NCI-H2081 treated with DMSO at 0.1 percent for 48 hours (cell line): Measurements from ENCODE around the gene NTS.
A peak's percentile ranks its signal among the peaks of the same experiment; 100 is the strongest.

Experiments used
- DNase-seq: peaks from one replicate; lab custom pipeline; 2025; lab: John Stamatoyannopoulos, UW

Gene NTS

GRCh38 chr12:85874031-85874461, at the start of gene NTS:
NTS (plus strand) TSS chr12:85874295; CDS start chr12:85874404, 109 bp downstream.
- peak; percentile 25 for DNase-seq

- peak; percentile 95 for DNase-seq
These were observed 48.3 kb upstream of the NTS start for GRCh38 chr12:85825746-85826145.

DNA sequence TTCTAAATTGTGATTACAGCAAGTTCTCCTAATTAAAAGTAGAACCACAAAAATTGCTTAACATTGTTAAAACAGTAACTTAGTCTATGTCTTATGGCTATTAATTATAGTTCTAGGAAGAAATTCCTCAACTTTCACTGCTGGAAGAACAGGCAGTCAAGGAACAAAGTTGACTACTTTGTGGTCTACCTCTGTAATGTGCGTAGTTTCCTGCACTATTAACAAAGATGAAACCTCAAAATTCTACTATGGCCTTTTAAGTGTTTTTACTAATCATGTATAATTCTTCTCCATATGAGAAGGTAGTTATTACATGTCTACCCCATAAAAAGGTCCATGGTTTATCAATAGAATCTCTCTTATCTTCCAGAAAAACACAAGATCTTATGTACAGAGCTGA, 45.5 kb upstream of the NTS start:
- no peak for DNase-seq

DNA sequence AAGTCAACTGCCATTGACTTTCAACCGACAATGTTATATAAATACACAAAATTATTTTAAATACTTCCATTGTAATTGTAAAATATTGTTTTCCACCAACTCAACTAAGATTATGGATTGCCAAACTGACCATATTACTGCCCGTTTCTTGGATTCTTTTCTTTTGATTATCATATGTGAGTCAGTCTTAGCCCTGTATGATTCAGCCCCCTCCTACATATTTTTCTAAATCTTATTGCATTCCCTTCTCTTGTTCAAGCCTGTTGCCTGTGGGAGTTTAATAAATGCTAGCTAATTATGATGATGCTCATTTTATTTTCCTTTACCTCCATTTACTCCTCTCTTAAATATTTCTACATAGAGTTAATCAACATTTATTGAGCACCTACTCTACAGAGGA, 44.7 kb upstream of the NTS start:
- DNase-seq, result no peak

DNA sequence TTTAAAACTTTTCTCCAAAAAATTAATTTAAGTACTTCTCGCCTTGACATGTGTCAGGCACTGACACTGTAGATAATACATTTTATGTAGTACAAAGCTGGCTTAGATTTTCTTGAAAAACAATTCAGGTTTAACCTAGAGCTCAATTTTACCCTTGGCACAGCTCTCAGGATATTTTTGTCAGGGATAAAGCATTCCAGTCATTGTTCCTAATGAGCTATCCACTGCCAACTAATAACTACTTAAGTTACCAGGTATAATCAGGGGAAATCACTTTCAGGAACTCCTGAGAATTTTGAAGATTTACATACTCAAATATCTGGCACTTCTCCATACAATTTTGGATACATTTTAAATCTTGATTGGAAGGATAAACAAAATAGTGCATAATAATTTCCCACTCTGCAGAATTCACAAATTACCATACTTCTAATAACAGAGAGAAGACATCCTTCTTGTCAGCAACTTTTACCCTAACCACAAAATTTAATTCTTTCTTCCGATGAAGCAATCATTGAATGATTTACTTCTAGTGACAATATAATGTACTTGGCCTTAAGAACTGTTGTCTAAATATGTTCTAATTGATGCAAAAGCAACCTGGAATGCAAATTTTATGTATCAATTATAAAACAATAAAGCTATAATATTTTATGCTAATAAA, 42.6 kb upstream of the NTS start:
- no peak for DNase-seq

DNA sequence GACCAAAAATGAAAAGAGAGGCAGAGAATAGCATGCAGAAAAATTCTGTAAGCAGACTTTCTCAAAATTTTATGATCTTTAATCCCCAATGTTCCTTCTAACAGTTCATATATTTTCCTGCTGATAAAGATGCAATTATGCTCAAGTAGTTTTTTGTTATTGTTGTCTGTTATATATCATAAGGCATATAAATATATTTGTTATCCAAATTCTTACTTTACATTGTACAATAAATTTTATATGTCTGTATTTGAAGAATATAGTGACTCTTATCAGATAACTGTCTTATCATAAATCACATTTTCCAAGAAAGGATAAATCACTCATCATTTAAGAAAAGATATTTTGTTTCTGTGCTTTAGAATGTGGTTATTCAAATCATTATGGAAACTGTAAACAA, 40.5 kb upstream of the NTS start:
- no peak for DNase-seq

GRCh38 chr12:85834378-85834777, 39.7 kb upstream of the NTS start:
- DNase-seq, result no peak

GRCh38 chr12:85835426-85836196, 38.5 kb upstream of the NTS start:
- no peak for DNase-seq

- no peak for DNase-seq
These were observed 37.7 kb upstream of the NTS start, which contains the start of gene RASSF9 for GRCh38 chr12:85836197-85837090. RASSF9 (minus strand) TSS chr12:85836409; CDS start chr12:85836201, 208 bp downstream.

GRCh38 chr12:85843606-85844310, 30.3 kb upstream of the NTS start:
- DNase-seq, result no peak

DNA sequence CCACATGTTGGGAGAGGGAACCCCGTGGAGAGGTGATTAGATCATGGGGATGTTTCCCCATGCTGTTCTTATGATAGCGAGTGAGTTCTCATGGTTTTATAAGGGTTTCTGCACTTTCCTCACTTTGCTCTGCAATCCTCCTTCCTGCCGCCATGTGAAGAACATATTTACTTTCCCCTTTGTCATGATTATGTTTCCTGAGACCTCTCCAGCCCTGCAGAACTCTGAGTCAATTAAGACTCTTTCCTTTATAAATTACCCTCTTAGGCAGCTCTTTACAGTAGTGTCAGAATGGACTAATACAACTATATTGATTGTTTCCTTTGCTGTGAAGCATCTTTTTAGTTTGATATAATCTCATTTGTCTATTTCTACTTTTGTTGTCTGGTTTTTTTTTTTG, 24.8 kb upstream of the NTS start:
- DNase-seq, result no peak

GRCh38 chr12:85855305-85855704, 18.8 kb upstream of the NTS start:
- DNase-seq, result no peak

DNA sequence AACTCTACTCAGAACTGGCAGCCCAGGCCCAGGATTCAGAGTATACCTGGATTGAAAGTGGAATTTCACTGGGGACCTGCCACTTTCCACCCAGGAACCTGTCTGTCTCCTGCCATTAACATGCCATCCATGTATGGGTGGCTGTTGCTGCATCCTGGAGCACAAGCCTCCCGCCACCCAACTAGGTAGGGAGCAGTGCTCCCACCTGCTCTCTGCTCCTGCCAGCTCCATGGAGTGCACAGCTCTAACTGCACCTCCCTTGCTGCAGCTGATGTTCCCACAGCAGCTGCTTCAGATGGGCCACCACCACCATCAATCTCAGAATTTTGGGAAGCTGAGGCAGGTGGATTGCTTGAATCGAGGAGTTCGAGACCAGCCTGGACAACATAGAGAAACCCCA, 17.1 kb upstream of the NTS start:
- DNase-seq, result no peak

DNA sequence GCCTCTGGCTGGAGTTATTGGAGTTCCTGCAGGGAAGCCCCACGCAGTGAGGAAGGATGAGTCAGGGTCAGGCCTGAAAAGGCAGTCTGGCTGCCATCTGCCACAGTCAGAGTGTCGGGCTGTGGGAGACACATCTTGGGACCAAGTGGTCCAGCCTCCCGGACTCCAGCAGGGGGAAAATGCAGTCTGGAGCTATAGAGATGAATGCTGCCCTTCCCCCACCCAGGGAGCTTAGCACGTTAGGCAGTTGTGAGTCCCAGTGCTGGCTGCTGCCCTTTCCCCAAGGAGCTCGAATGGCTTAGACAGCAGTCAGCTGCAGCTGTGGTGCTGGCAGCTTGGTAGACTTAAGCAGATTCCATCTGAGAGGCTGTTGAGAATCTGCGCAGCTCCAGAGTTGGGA, 8.2 kb upstream of the NTS start:
- DNase-seq, result no peak

DNA sequence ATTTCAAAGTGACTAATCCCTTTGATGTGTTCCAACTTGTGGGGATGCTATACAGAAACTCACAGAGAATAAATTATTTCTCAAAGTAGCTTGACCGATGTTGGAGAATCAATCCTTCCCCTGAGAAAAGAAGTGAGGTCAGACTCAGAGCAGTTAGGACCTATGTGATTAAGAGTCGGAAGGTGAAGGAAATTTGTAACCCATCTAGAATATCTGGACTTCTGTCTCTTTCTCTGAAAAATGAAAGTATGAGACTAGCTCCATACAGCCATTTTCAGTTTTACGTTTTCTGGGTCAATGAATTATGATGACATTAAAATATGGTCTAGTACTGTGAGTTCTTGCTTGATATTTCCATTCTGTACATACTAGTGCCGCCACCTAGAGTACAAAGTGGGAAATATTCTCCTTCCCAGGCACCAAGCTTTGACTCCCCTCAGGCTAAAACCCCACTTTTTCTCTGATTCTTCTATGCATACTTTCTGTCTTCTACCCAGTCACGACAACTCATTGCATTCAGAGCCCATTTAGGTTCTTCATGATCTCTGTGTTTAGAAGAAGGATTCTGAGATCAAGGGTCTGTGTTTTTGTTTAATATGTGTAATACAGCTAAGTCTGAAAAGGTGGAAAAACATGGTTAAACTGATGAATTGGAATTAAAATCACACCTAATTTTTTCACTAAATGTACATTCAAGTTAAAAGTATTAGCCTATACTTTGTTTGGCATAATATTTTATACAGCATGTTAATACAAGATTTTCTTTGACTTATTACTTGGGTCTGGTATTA, 6.9 kb upstream of the NTS start:
- peak; percentile 34 for DNase-seq

- peak; percentile 53 for DNase-seq
These were observed 1.5 kb upstream of the NTS start for GRCh38 chr12:85872497-85873091.

GRCh38 chr12:85877459-85877858, 3.4 kb downstream of the NTS start:
- no peak for DNase-seq

GRCh38 chr12:85883763-85884162, 9.7 kb downstream of the NTS start:
- DNase-seq, result no peak

GRCh38 chr12:85894653-85895052, 20.6 kb downstream of the NTS start:
- no peak for DNase-seq

GRCh38 chr12:85920324-85920947, 46.3 kb downstream of the NTS start:
- peak; percentile 7 for DNase-seq
